ENCODE data around the gene DNAJB6. TPM values are rescaled to one million over a fixed set of nuclear protein-coding genes. Genes with fewer than 3 reads are reported as not detected.

Gene DNAJB6
- total and polyA plus RNA-seq, 2 donors (not counting 3 experiments of a cell fraction or from before 2014, with no cell fraction given): 69.6 to 135 TPM

DNA sequence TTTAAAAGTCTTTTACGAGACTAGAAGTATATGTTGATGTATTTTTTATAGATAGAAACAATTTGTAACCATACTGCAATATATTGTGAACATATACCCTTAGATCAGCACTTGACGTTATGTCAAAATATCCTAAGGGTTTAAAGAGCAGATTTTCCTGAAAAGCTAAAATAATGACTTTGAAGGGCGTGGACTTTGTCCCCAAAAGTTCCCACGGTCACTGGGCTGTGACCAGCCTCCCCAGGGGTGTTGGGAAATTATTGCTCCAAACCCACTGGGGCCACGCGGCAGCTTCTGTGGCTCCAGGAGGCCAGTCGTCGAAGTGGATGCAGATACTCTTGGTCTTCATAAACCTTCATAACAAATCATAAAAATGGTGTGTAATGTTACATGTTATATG is 29.9 kb downstream of the DNAJB6 start:
- Histone ChIP-seq H3K79me2 (ENCODE audit: control insufficient read depth, insufficient read depth, low read length) (peaks cover 68% of the 10 kb centered on the region), H3K27me3 (ENCODE audit: control insufficient read depth in 2 of 2, insufficient read depth in 2 of 2, low read length in 2 of 2) (no peaks in the 10 kb centered on the region), H3K4me1 (ENCODE audit: control insufficient read depth, extremely low read depth, insufficient read depth, low read length) (peaks cover 12% of the 10 kb centered on the region), H3K9me3 (replicated peaks; ENCODE audit: control insufficient read depth, insufficient read depth, low read length) (no peaks in the 10 kb centered on the region), H3K4me2 (ENCODE audit: insufficient read depth, low read length) (no peak overlapping the region), H3K4me3 (replicated peaks in 1 of 3; ENCODE audit: insufficient read depth in 1 of 3, low read depth in 1 of 3, low read length in 3 of 3) (no peak overlapping the region), H3K9ac (replicated peaks; ENCODE audit: extremely low read depth, insufficient read depth, low read length) (no peak overlapping the region), H4K20me1 (replicated peaks; ENCODE audit: control insufficient read depth, extremely low read depth, insufficient read depth, low read length) (peaks cover 5% of the 10 kb centered on the region), H3K9me1 (replicated peaks; ENCODE audit: control insufficient read depth, extremely low read depth, insufficient read depth, low read length) (no peaks in the 10 kb centered on the region), H3K27ac (ENCODE audit: insufficient read depth, low read depth, low read length) (no peak overlapping the region), H3K36me3 (ENCODE audit: control insufficient read depth in 2 of 2, extremely low read depth in 1 of 2, insufficient read depth in 2 of 2, low read length in 2 of 2) (peaks cover 16 to 32% of the 10 kb centered on the region in 2 experiments), H2AFZ (ENCODE audit: low read depth, low read length) (no peak overlapping the region)
- dilution Hi-C loops (cut with MboI; ENCODE audit: extremely low pct_ligation_motif_present, low sequenced_read_pairs): no loop called here
- ChIA-PET POLR2A (no interaction called here), CTCF (interaction anchor here (1.9 kb wide), 1 partner anchor 20 kb away, joined by 4 read pairs; no protein-coding TSS in a partner anchor)
- DNase-seq (ENCODE audit: low read depth, low spot score) (no peak), FAIRE-seq (no peak)
- intact Hi-C loops (cut with micrococcal nuclease): no loop called here
- TF ChIP-seq POLR2A (IDR thresholded peaks at IDR 0.05; ENCODE audit: low read depth, low read length) (no peak), GATA2 (IDR thresholded peaks at IDR 0.05; ENCODE audit: insufficient read depth, insufficient read length, low read depth, low read length) (no peak), JUN (IDR thresholded peaks at IDR 0.05; ENCODE audit: borderline replicate concordance, insufficient read depth, insufficient read length, low read depth) (no peak), FOS (IDR thresholded peaks at IDR 0.05; ENCODE audit: borderline replicate concordance, insufficient read depth, low read length) (no peak), MYC (IDR thresholded peaks at IDR 0.05; ENCODE audit: low read depth, low read length) (no peak), POLR2AphosphoS5 (IDR thresholded peaks at IDR 0.05; ENCODE audit: insufficient read depth, low read depth, low read length) (no peak), EZH2 (IDR thresholded peaks at IDR 0.05; ENCODE audit: borderline replicate concordance, low read depth, low read length, severe bottlenecking) (no peak)
- TF ChIP-seq, protein P1, sequence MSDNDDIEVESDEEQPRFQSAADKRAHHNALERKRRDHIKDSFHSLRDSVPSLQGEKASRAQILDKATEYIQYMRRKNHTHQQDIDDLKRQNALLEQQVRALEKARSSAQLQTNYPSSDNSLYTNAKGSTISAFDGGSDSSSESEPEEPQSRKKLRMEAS (IDR thresholded peaks at IDR 0.05; ENCODE audit: insufficient read depth, insufficient read length): no peak
- TF ChIP-seq, protein P2, sequence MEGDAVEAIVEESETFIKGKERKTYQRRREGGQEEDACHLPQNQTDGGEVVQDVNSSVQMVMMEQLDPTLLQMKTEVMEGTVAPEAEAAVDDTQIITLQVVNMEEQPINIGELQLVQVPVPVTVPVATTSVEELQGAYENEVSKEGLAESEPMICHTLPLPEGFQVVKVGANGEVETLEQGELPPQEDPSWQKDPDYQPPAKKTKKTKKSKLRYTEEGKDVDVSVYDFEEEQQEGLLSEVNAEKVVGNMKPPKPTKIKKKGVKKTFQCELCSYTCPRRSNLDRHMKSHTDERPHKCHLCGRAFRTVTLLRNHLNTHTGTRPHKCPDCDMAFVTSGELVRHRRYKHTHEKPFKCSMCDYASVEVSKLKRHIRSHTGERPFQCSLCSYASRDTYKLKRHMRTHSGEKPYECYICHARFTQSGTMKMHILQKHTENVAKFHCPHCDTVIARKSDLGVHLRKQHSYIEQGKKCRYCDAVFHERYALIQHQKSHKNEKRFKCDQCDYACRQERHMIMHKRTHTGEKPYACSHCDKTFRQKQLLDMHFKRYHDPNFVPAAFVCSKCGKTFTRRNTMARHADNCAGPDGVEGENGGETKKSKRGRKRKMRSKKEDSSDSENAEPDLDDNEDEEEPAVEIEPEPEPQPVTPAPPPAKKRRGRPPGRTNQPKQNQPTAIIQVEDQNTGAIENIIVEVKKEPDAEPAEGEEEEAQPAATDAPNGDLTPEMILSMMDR (IDR thresholded peaks at IDR 0.05; ENCODE audit: extremely low read depth in 1 of 2, insufficient read depth in 1 of 2, low read depth in 1 of 2, low read length in 2 of 2): no peak
- no TSS peak for BruUV-seq (replicated peaks)
